ENCODE results near the gene MYLK4. TPM values are rescaled to one million over a fixed set of nuclear protein-coding genes. Genes with fewer than 3 reads are reported as not detected.

The MYLK4 gene
- polyA plus RNA-seq, 1 experiment, result 0.21 TPM

DNA sequence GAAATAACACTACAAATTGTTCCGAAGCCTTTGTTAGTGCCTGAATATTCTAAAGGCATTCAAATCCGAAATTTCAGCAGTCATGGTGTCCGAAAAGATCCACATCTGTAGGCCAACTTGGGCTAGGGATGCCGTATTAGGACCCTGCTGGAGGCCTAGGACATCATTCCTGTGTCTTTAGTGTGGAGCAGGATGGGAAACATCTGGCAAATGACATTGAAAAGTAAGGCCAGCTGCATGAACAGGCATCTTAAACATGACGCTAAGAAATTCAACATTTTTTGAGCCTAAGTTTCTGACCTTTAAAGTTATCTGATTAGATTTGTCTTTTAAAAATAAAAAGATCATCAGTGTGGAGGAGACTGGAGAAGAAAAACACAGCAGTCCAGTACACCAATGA is 91.3 kb downstream of the MYLK4 start:
- TF ChIP-seq, protein P1, sequence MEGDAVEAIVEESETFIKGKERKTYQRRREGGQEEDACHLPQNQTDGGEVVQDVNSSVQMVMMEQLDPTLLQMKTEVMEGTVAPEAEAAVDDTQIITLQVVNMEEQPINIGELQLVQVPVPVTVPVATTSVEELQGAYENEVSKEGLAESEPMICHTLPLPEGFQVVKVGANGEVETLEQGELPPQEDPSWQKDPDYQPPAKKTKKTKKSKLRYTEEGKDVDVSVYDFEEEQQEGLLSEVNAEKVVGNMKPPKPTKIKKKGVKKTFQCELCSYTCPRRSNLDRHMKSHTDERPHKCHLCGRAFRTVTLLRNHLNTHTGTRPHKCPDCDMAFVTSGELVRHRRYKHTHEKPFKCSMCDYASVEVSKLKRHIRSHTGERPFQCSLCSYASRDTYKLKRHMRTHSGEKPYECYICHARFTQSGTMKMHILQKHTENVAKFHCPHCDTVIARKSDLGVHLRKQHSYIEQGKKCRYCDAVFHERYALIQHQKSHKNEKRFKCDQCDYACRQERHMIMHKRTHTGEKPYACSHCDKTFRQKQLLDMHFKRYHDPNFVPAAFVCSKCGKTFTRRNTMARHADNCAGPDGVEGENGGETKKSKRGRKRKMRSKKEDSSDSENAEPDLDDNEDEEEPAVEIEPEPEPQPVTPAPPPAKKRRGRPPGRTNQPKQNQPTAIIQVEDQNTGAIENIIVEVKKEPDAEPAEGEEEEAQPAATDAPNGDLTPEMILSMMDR (IDR thresholded peaks at IDR 0.05; ENCODE audit: low read depth, low read length), result no peak
- CTCF ChIA-PET, result no interaction called here
- H3K27me3 ChIP-seq (ENCODE audit: control insufficient read depth, insufficient read depth, low read length), result no peaks in the 10 kb centered on the region
- DNase-seq (ENCODE audit: low read depth, low spot score), result no peak
- no peak overlapping the region for H3K27ac ChIP-seq (ENCODE audit: low read depth, low read length)
- H3K9me3 ChIP-seq (ENCODE audit: control insufficient read depth, insufficient read depth, low read length), result no peaks in the 10 kb centered on the region
- POLR2A ChIA-PET, result no interaction called here
- H3K4me3 ChIP-seq (ENCODE audit: low read depth, low read length), result no peak overlapping the region

DNA sequence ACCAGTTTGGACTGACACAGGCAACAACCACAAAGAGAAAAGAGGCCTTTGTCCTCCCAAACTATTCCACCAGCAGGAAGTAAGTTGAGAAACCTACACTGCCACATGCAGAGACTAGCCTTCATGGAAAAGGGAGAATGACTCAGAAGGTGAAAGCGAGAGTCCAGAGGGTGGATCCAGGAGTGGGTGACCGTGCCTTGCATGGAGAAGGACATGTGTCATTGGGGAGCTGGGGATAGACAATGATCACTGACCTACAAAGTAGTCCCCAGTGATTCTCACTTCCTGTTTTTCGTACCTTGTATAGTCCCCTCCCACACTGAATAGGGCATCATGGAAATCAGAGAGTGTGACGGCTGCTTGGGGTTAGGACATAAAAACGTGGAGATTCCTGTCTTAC is 91.9 kb downstream of the MYLK4 start:
- POLR2A ChIA-PET, result no interaction called here
- no peak overlapping the region for H3K27ac ChIP-seq (ENCODE audit: low read depth, low read length)
- DNase-seq (ENCODE audit: low read depth, low spot score), result no peak
- H3K27me3 ChIP-seq (ENCODE audit: control insufficient read depth, insufficient read depth, low read length), result no peaks in the 10 kb centered on the region
- no peak overlapping the region for H3K4me3 ChIP-seq (ENCODE audit: low read depth, low read length)
- CTCF ChIA-PET, result no interaction called here
- H3K9me3 ChIP-seq (ENCODE audit: control insufficient read depth, insufficient read depth, low read length), result no peaks in the 10 kb centered on the region
- TF ChIP-seq, protein P1 (IDR thresholded peaks at IDR 0.05; ENCODE audit: low read depth, low read length), result no peak

DNA sequence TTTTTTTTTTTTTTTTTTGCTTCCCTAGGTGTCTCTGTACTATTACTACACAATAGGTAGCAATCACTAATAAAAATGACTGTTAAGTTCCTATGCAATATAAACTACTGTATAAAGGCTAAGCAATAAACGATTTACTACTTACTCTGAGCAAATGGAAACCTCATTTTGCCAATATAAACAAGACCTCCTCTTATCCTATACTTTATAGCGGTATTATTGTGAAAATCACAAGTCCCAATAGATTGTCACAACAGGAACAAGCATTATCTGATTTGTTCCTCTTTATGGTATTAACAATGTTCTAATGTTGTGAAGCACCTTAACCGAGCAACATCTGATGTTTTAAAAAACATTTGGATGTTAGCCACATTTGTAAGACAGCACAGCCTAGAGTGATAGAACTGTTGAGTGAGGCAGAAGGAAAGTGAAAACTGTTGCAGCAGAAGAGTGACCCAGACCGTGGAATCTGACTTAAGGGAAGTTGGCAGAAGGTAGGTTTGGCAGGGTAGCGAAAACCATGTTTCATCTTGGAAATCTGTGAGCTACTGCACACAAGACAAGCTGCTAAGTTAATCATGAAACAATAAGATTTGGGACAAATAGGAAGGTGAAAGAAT is 94.2 kb downstream of the MYLK4 start:
- no peak for DNase-seq (ENCODE audit: low read depth, low spot score)
- ChIA-PET CTCF (interaction anchor here (1.6 to 2.1 kb wide), 2 partner anchors 22 kb away, joined by 4 to 5 read pairs; no protein-coding TSS in a partner anchor), POLR2A (no interaction called here)
- no peaks in the 10 kb centered on the region for H3K9me3 ChIP-seq (ENCODE audit: control insufficient read depth, insufficient read depth, low read length)
- no peak overlapping the region for H3K27ac ChIP-seq (ENCODE audit: low read depth, low read length)
- TF ChIP-seq, protein P1 (IDR thresholded peaks at IDR 0.05; ENCODE audit: low read depth, low read length), result no peak
- no peak overlapping the region for H3K4me3 ChIP-seq (ENCODE audit: low read depth, low read length)
- no peaks in the 10 kb centered on the region for H3K27me3 ChIP-seq (ENCODE audit: control insufficient read depth, insufficient read depth, low read length)

DNA sequence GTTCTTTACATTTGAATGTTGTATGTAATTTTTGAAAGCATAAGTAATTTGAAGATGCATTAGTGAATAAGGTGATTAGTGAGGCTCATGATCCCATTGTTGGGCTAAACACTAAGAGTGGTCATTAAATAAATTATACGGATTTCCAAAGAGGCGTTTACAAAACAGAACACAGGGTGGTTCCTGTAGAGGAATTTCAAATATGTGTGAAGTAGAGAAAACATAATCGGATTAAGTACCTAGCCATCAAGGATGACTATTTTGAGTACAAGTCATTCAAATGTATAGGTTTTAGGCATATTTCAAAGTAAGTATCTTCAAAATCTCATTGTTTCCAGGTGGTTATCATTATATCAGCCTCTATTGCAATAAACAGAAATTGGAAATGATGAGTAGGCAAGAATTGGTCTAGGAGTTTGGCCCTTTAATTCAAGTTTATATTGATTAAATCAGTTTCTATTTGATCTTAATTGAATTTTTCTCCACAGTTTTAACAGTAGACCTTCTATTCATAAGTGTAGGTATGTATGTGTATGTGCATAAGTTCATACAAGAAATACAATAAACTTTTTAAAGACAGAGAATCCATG is 94.8 kb downstream of the MYLK4 start:
- Histone ChIP-seq H3K4me3 (ENCODE audit: low read depth, low read length) (no peak overlapping the region), H3K9me3 (ENCODE audit: control insufficient read depth, insufficient read depth, low read length) (no peaks in the 10 kb centered on the region), H3K27me3 (ENCODE audit: control insufficient read depth, insufficient read depth, low read length) (no peaks in the 10 kb centered on the region), H3K27ac (ENCODE audit: low read depth, low read length) (no peak overlapping the region)
- no peak for DNase-seq (ENCODE audit: low read depth, low spot score)
- TF ChIP-seq, protein P1 (IDR thresholded peaks at IDR 0.05; ENCODE audit: low read depth, low read length), result no peak
- POLR2A ChIA-PET, result no interaction called here
- CTCF ChIA-PET, result no interaction called here

DNA sequence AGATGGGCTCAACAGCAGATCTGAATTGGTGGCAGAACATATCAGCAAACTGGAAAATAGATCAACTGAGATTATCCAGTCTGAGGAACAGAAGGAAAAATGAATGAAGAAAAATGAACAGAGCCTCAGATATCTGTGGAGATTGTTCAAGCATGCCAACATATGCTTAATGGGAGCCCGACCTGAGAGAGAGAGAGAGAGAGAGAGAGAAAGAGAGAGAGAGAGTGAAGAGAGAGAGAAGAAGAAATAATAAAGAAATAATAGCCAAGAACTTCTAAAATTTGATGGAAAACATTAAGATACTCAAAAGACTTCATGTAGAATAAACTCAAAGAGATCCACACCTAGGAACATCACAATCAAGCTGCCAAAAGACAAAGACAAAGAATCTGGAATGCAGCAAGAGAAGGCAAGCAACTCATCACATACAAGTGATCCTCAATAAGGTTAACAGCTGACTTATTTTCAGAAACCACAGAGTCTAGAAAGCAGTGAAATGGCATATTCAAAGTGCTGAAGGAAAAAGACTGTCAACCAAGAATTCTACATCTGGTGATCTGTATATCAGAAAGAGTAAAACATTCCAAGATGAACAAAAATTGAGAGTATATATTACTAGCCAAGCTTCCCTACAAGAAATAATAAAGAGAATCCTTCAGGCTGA is 97.2 kb downstream of the MYLK4 start:
- ChIA-PET CTCF (interaction anchor here (2.5 kb wide), 1 partner anchor 19 kb away, joined by 15 read pairs; no protein-coding TSS in a partner anchor), POLR2A (no interaction called here)
- Histone ChIP-seq H3K27ac (ENCODE audit: low read depth, low read length) (no peak overlapping the region), H3K27me3 (ENCODE audit: control insufficient read depth, insufficient read depth, low read length) (no peaks in the 10 kb centered on the region), H3K9me3 (ENCODE audit: control insufficient read depth, insufficient read depth, low read length) (no peaks in the 10 kb centered on the region), H3K4me3 (ENCODE audit: low read depth, low read length) (no peak overlapping the region)
- TF ChIP-seq, protein P1 (IDR thresholded peaks at IDR 0.05; ENCODE audit: low read depth, low read length), result no peak
- no peak for DNase-seq (ENCODE audit: low read depth, low spot score)
